ENCODE results near the gene ZNRF3.

- TF ChIP-seq CREB1 (IDR thresholded peaks at IDR 0.05; ENCODE audit: low read depth), result no peak
- TF ChIP-seq YY1 (IDR thresholded peaks at IDR 0.05; ENCODE audit: low read depth), result no peak
Measured at GRCh38 chr22:28889478-28890024, 6.2 kb downstream of the ZNRF3 start.

Data from Ishikawa (cell line).